GM21447 (cell line): ENCODE measurements around the gene AHSA1.
"Not testable (repeated sequence)": the region's sequence is repeated elsewhere in the genome, so short reads cannot be mapped to it uniquely, and the experiment has no call there.

Experiments used
- ATAC-seq: cut with Tn5 transposase; IDR thresholded peaks from one replicate; pipeline ENCODE4 v1.9.1; 2021; ENCODE audit not compliant: unreplicated experiment

The AHSA1 gene

GRCh38 chr14:77457522-77458248 lies at the start of gene AHSA1, which contains the start of gene VIPAS39:
TSS of gene AHSA1 (plus strand) at chr14:77458093. CDS start at chr14:77458190, 97 bp downstream.
TSS of gene VIPAS39 (minus strand) at chr14:77457601. CDS start at chr14:77454102, 3,499 bp downstream.
- peak; percentile 88 for ATAC-seq

DNA sequence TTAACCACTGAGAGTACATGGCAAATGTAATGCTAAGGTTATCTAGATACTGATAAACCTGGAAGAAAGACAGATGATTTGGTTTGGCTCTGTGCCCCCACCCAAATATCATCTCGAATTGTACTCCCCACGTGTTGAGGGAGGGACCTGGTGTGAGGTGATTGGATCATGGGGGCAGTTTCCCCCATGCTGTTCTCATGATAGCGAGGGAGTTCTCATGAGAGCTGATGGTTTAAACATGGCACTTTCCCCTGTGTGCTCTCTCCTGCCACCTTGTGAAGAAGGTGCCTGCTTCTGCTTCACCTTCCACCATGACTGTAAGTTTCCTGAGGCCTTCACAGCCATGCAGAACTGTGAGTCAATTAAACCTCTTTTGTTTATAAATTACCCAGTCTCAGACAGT lies 48.8 kb upstream of the AHSA1 start:
- no peak for ATAC-seq

GRCh38 chr14:77415403-77416030 lies 42.4 kb upstream of the AHSA1 start:
- not testable (repeated sequence) for ATAC-seq

- not testable (repeated sequence) for ATAC-seq
These were observed 41.8 kb upstream of the AHSA1 start for GRCh38 chr14:77416098-77416497.

- no peak for ATAC-seq
These were observed 41.1 kb upstream of the AHSA1 start for GRCh38 chr14:77416836-77417235.

DNA sequence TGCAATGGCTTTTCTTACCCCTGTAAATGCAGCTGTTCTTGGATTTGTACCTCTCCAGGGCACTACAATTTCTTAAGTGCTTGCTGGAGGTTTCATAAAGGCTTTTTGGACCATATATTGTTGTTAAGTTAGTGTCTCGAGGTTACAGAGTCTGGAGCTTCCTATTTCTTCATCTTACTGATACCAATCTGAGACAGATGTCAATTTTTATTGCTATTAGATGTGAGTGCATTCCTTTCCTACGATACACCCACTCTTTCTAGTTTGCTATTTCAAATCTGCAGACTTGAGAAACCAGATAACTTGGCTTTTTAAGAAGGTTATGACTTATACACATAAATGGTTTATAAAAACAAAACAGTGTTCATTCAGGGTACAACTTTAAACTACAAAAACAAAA lies 36.7 kb upstream of the AHSA1 start:
- no peak for ATAC-seq

- no peak for ATAC-seq
These were observed 34.5 kb upstream of the AHSA1 start, which contains the start of gene NOXRED1 for GRCh38 chr14:77423423-77423822. TSS of gene NOXRED1 (minus strand) at chr14:77423523. CDS start at chr14:77422889, 634 bp downstream.

DNA sequence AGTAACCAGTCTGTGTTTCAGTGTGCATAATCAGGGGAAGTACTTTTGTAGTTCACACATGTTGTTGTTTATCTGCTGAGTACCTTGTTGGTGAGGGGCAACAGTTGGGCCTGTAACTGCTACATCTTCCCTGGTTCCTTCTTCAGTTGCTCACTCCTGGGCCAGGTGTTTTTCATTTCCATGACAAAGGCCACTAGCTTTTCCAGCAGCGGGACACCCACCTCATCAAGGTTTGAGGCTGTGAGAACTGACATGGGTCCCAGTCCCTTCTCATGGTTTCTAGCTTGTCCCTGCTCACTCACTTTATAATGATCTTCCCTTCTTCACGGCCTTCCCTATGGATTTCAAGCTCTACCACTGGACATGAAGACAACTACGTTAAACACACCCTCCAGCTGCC lies 33.0 kb upstream of the AHSA1 start:
- ATAC-seq = no peak

DNA sequence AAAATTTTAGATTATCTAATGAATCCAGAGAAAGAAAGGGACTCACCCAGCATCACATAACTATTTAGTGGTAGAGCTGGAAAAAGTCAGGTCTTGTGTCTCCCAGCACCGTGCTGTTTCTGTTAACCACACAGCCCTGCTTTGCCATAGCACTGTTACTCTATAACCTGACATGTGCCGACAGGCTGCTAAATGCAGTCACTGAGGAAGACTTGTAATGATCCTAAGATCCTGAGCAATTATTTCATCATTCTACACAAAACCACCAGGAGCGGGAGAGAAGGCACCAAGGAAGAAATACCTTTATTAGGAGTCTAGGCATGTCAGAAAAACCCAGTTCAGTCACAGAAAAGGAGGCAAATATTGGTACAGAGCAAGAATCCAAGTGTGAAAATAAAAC lies 31.5 kb upstream of the AHSA1 start:
- no peak for ATAC-seq

GRCh38 chr14:77436042-77436441 lies 21.9 kb upstream of the AHSA1 start:
- no peak for ATAC-seq

DNA sequence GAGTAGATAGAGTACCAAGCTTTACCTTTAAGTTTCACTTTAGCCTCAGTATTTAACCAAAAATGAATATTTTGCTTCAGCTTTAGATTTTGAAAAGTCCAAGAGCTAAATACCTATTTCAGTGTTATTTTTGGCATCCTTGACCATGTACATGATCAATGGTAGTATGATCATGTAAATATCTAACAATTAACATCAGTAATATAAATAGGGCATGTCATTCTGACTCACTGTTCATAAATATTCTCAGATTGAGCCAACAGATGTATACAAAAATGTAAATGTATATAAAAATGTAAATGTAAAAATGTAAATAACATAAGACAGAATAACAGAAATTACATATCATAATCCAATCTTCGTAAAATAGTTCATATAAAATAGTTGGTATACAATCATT lies 19.3 kb upstream of the AHSA1 start:
- ATAC-seq = no peak

- ATAC-seq = no peak
These were observed 18.0 kb upstream of the AHSA1 start for GRCh38 chr14:77439861-77440260.

GRCh38 chr14:77442196-77442595 lies 15.7 kb upstream of the AHSA1 start:
- ATAC-seq = no peak

- no peak for ATAC-seq
These were observed 1.8 kb upstream of the AHSA1 start for GRCh38 chr14:77455966-77456640.

DNA sequence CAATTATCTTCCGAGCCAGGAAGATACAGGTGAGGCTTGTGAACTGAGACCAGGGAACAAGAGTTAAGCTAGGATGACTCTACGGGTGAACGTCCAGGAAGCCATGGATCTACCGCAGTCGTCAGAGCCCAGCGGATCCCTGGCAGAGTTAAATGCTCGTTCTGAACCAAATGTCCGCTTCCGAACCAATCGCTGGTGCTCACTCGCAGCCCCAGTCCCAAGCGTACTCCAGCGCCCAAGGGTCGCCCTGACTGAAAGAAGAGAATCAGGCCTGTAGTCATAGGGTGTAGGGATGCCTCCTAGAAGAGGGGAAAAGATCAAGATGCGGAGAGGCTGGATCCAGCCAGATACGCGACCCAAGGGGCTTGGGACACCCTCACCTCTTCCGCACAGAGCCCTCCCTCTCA lies 775 bp upstream of the AHSA1 start:
- no peak for ATAC-seq

- ATAC-seq = peak; percentile 20
These were observed 507 bp downstream of the AHSA1 start for GRCh38 chr14:77458249-77458950.

DNA sequence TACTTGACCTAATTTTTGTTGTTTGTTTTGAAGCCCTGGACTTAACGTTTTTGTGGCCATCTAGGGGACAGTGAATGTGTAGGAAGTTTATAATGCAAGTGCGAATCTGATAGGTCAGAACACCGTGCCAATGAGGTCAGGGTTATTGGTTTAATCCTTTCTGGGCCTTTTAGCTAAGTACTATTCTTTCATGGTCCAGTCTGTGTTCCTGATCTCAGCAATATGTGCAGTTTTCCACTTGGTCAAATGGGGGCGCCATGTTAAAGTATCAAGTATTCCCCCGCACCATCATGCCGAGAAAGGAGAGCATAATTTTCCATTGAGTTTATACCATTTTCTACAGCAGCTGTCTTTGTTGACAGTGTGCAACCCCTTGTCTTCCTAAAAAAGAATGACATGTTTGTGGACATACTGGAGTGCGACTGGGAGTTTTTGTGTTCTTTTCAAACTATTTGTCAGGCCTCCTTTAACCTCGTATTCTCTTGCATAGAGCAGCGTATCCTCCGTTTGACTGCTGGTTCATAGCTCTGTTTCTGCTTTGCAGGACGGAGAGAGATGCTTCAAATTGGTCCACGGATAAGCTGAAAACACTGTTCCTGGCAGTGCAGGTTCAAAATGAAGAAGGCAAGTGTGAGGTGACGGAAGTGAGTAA lies 1.3 kb downstream of the AHSA1 start:
- ATAC-seq = no peak

- no peak for ATAC-seq
These were observed 9.9 kb downstream of the AHSA1 start for GRCh38 chr14:77467801-77468200.

DNA sequence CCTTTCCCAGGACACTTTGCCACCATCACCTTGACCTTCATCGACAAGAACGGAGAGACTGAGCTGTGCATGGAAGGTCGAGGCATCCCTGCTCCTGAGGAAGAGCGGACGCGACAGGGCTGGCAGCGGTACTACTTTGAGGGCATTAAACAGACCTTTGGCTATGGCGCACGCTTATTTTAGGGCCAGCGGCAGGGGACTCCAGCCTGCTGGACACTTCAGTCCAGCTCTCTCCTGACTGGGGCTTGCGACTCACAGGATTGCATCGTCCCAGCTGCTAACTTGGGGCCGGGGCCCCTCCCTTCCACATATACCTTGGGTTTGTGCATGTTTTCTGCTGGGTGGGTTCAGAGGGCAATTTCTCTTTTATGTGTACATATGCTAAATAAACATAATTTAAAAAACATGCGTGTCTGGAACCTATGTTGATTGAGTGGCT lies 11.2 kb downstream of the AHSA1 start:
- no peak for ATAC-seq

DNA sequence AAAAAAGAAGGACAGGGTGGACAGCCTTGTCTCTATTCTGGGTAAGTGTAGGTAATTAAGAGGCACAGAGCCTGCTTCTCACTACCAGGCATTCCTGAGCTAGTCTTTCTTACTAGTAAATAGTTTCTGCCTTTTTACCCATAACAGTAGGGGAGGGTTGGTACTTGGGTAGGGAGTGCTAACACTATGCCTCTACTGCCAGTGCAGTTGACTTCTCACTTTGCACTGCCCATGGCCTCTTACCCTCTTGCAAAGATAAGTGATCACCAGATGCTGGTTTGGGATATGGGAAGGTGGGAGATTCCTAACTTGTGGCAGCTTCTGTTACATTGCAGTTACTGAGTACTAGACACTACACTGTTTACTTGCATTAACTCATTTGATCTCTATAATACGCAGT lies 11.6 kb downstream of the AHSA1 start:
- ATAC-seq = no peak
